Measurements from ENCODE around the gene KREMEN2. TPM values are rescaled to one million over a fixed set of nuclear protein-coding genes. Genes with fewer than 3 reads are reported as not detected.

KREMEN2 gene
- total and polyA plus RNA-seq, 2 donors (not counting 3 experiments of a cell fraction or from before 2014, with no cell fraction given), result not detected

DNA sequence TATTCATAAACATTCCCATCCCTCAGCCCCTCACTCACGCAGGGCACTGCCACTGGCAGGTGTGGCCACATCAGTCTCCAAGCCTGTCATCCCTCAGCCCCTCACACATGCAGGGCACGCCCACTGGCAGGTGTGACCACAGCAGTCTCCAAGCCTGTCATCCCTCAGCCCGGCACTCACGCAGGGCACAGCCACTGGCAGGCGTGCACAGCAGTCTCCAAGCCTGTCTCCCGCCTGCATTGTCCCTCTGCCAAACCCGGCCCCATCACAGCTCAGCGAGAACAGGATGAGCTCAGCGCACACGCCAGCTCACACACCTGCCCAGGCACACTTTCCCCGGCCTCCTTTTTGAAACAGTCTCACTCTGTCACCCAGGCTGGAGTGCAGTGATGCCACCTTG is 11.4 kb upstream of the KREMEN2 start:
- no peak overlapping the region for H2AFZ ChIP-seq (ENCODE audit: low read depth, low read length)
- H3K9me3 ChIP-seq (replicated peaks; ENCODE audit: control insufficient read depth, insufficient read depth, low read length), result no peaks in the 10 kb centered on the region
- H3K4me2 ChIP-seq (ENCODE audit: insufficient read depth, low read length), result no peak overlapping the region
- H4K20me1 ChIP-seq (replicated peaks; ENCODE audit: control insufficient read depth, extremely low read depth, insufficient read depth, low read length), result no peaks in the 10 kb centered on the region
- no peaks in the 10 kb centered on the region for H3K36me3 ChIP-seq (ENCODE audit: control insufficient read depth in 2 of 2, extremely low read depth in 1 of 2, insufficient read depth in 2 of 2, low read length in 2 of 2)
- DNase-seq (ENCODE audit: low read depth, low spot score) (no peak), FAIRE-seq (no peak)
- H3K27ac ChIP-seq (ENCODE audit: insufficient read depth, low read depth, low read length), result no peak overlapping the region
- H3K4me1 ChIP-seq (ENCODE audit: control insufficient read depth, extremely low read depth, insufficient read depth, low read length), result no peaks in the 10 kb centered on the region
- no TSS peak for BruUV-seq (replicated peaks)
- no peak for TF ChIP-seq MYC (IDR thresholded peaks at IDR 0.05; ENCODE audit: low read depth, low read length)
- TF ChIP-seq EZH2 (IDR thresholded peaks at IDR 0.05; ENCODE audit: borderline replicate concordance, low read depth, low read length, severe bottlenecking), result no peak
- TF ChIP-seq GATA2 (IDR thresholded peaks at IDR 0.05; ENCODE audit: insufficient read depth, insufficient read length, low read depth, low read length), result no peak
- no peaks in the 10 kb centered on the region for H3K9me1 ChIP-seq (replicated peaks; ENCODE audit: control insufficient read depth, extremely low read depth, insufficient read depth, low read length)
- ChIA-PET CTCF (interaction anchor here (1.5 kb wide), 1 partner anchor 26 kb away, joined by 6 read pairs; no protein-coding TSS in a partner anchor), POLR2A (no interaction called here)
- H3K4me3 ChIP-seq (replicated peaks in 1 of 3; ENCODE audit: insufficient read depth in 1 of 3, low read depth in 1 of 3, low read length in 3 of 3), result no peak overlapping the region
- no peak overlapping the region for H3K9ac ChIP-seq (replicated peaks; ENCODE audit: extremely low read depth, insufficient read depth, low read length)
- no peaks in the 10 kb centered on the region for H3K27me3 ChIP-seq (ENCODE audit: control insufficient read depth in 2 of 2, insufficient read depth in 2 of 2, low read length in 2 of 2)
- dilution Hi-C loops (cut with MboI; ENCODE audit: extremely low pct_ligation_motif_present, low sequenced_read_pairs) (no loop called here), intact Hi-C loops (cut with micrococcal nuclease) (no loop called here)
- no peaks in the 10 kb centered on the region for H3K79me2 ChIP-seq (ENCODE audit: control insufficient read depth, insufficient read depth, low read length)

GRCh38 chr16:2953706-2954627 is 10.1 kb upstream of the KREMEN2 start:
- Histone ChIP-seq H4K20me1 (replicated peaks; ENCODE audit: control insufficient read depth, extremely low read depth, insufficient read depth, low read length) (no peaks in the 10 kb centered on the region), H3K36me3 (ENCODE audit: control insufficient read depth in 2 of 2, extremely low read depth in 1 of 2, insufficient read depth in 2 of 2, low read length in 2 of 2) (no peaks in the 10 kb centered on the region), H3K79me2 (ENCODE audit: control insufficient read depth, insufficient read depth, low read length) (no peaks in the 10 kb centered on the region), H3K9me3 (replicated peaks; ENCODE audit: control insufficient read depth, insufficient read depth, low read length) (no peaks in the 10 kb centered on the region), H3K27ac (ENCODE audit: insufficient read depth, low read depth, low read length) (no peak overlapping the region), H3K9ac (replicated peaks; ENCODE audit: extremely low read depth, insufficient read depth, low read length) (no peak overlapping the region), H3K4me3 (replicated peaks in 1 of 3; ENCODE audit: insufficient read depth in 1 of 3, low read depth in 1 of 3, low read length in 3 of 3) (no peak overlapping the region), H2AFZ (ENCODE audit: low read depth, low read length) (no peak overlapping the region), H3K4me1 (ENCODE audit: control insufficient read depth, extremely low read depth, insufficient read depth, low read length) (no peaks in the 10 kb centered on the region), H3K9me1 (replicated peaks; ENCODE audit: control insufficient read depth, extremely low read depth, insufficient read depth, low read length) (no peaks in the 10 kb centered on the region), H3K4me2 (ENCODE audit: insufficient read depth, low read length) (no peak overlapping the region), H3K27me3 (ENCODE audit: control insufficient read depth in 2 of 2, insufficient read depth in 2 of 2, low read length in 2 of 2) (no peaks in the 10 kb centered on the region)
- ChIA-PET POLR2A (no interaction called here), CTCF (no interaction called here)
- intact Hi-C loops (cut with micrococcal nuclease) (no loop called here), dilution Hi-C loops (cut with MboI; ENCODE audit: extremely low pct_ligation_motif_present, low sequenced_read_pairs) (no loop called here)
- FAIRE-seq (no peak), DNase-seq (ENCODE audit: low read depth, low spot score) (no peak)
- BruUV-seq (replicated peaks), result no TSS peak
- no peak for TF ChIP-seq POLR2A (IDR thresholded peaks at IDR 0.05; ENCODE audit: low read depth, low read length)
- no peak for TF ChIP-seq CTCF (IDR thresholded peaks at IDR 0.05; ENCODE audit: extremely low read depth in 1 of 2, insufficient read depth in 1 of 2, low read depth in 1 of 2, low read length in 2 of 2)
- no peak for TF ChIP-seq EZH2 (IDR thresholded peaks at IDR 0.05; ENCODE audit: borderline replicate concordance, low read depth, low read length, severe bottlenecking)
- no peak for TF ChIP-seq JUN (IDR thresholded peaks at IDR 0.05; ENCODE audit: borderline replicate concordance, insufficient read depth, insufficient read length, low read depth)
- no peak for TF ChIP-seq POLR2AphosphoS5 (IDR thresholded peaks at IDR 0.05; ENCODE audit: insufficient read depth, low read depth, low read length)
- TF ChIP-seq GATA2 (IDR thresholded peaks at IDR 0.05; ENCODE audit: insufficient read depth, insufficient read length, low read depth, low read length), result no peak
- no peak for TF ChIP-seq MYC (IDR thresholded peaks at IDR 0.05; ENCODE audit: low read depth, low read length)
- TF ChIP-seq, protein P1, sequence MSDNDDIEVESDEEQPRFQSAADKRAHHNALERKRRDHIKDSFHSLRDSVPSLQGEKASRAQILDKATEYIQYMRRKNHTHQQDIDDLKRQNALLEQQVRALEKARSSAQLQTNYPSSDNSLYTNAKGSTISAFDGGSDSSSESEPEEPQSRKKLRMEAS (IDR thresholded peaks at IDR 0.05; ENCODE audit: insufficient read depth, insufficient read length), result no peak
- TF ChIP-seq FOS (IDR thresholded peaks at IDR 0.05; ENCODE audit: borderline replicate concordance, insufficient read depth, low read length), result no peak

Measured in endothelial cell of umbilical vein (primary cell).